OCI-LY7 (cell line): ENCODE measurements around the gene LHX5.

Experiments
- CTCF ChIP-seq: fragments of 200-600 bp; sonication (generic); conservative IDR thresholded peaks from 2 replicates; pipeline ENCODE4 v1.5.1; 2014; ENCODE audit warnings: mild to moderate bottlenecking, antibody characterized with exemption, low read length, moderate library complexity, mixed read lengths
- EZH2phosphoT487 ChIP-seq: fragments of 200-600 bp; sonication (generic); IDR thresholded peaks from 2 replicates; pipeline ENCODE4 v1.6.1; 2018; ENCODE audit warnings: low read depth, borderline replicate concordance, mild to moderate bottlenecking, mixed run types, antibody characterized with exemption, low read length, moderate library complexity, mixed read lengths

- TF ChIP-seq CTCF: no peak
- no peak for TF ChIP-seq EZH2phosphoT487
Observed at GRCh38 chr12:113440947-113441782, 30.5 kb downstream of the LHX5 start.
